ENCODE measurements around the gene SEMA3A.
"Not testable (repeated sequence)": the region's sequence is repeated elsewhere in the genome, so short reads cannot be mapped to it uniquely, and the experiment has no call there.

Gene SEMA3A

GRCh38 chr7:84107259-84107658, 87.3 kb downstream of the SEMA3A start:
- no peak for DNase-seq

GRCh38 chr7:84106291-84106690, 88.3 kb downstream of the SEMA3A start:
- no peak for DNase-seq

- DNase-seq: no peak
These were observed 89.0 kb downstream of the SEMA3A start for GRCh38 chr7:84105586-84105985.

- DNase-seq: no peak
These were observed 89.8 kb downstream of the SEMA3A start for GRCh38 chr7:84104826-84105225.

- DNase-seq: no peak
These were observed 92.4 kb downstream of the SEMA3A start for GRCh38 chr7:84102213-84102612.

GRCh38 chr7:84100866-84101265, 93.7 kb downstream of the SEMA3A start:
- no peak for DNase-seq

- DNase-seq: no peak
These were observed 98.6 kb downstream of the SEMA3A start for GRCh38 chr7:84095971-84096370.

GRCh38 chr7:84092207-84092606, 102.4 kb downstream of the SEMA3A start:
- DNase-seq: no peak

- DNase-seq: no peak
These were observed 103.3 kb downstream of the SEMA3A start for GRCh38 chr7:84091318-84091717.

GRCh38 chr7:84088802-84089201, 105.8 kb downstream of the SEMA3A start:
- no peak for DNase-seq

- no peak for DNase-seq
These were observed 108.6 kb downstream of the SEMA3A start for GRCh38 chr7:84085998-84086397.

- DNase-seq: no peak
These were observed 109.4 kb downstream of the SEMA3A start for GRCh38 chr7:84085147-84085546.

- no peak for DNase-seq
These were observed 110.7 kb downstream of the SEMA3A start for GRCh38 chr7:84083846-84084245.

GRCh38 chr7:84081973-84082522, 112.5 kb downstream of the SEMA3A start:
- DNase-seq: no peak

- DNase-seq: no peak
These were observed 117.3 kb downstream of the SEMA3A start for GRCh38 chr7:84077336-84077735.

- DNase-seq: no peak
These were observed 118.4 kb downstream of the SEMA3A start for GRCh38 chr7:84076219-84076618.

GRCh38 chr7:84073186-84073875, 121.3 kb downstream of the SEMA3A start:
- DNase-seq: no peak

GRCh38 chr7:84070770-84071169, 123.8 kb downstream of the SEMA3A start:
- no peak for DNase-seq

GRCh38 chr7:84069999-84070500, 124.5 kb downstream of the SEMA3A start:
- no peak for DNase-seq

- DNase-seq: no peak
These were observed 125.6 kb downstream of the SEMA3A start for GRCh38 chr7:84069033-84069432.

GRCh38 chr7:84062489-84062901, 132.1 kb downstream of the SEMA3A start:
- not testable (repeated sequence) for DNase-seq

GRCh38 chr7:84060760-84061261, 133.8 kb downstream of the SEMA3A start:
- DNase-seq: peak; percentile 30

- DNase-seq: no peak
These were observed 134.6 kb downstream of the SEMA3A start for GRCh38 chr7:84060000-84060399.

GRCh38 chr7:84058311-84059076, 136.1 kb downstream of the SEMA3A start:
- no peak for DNase-seq

Data from NCI-H748 treated with DMSO at 0.1 percent for 48 hours (cell line).